HG03060 (cell line): ENCODE results near the gene FOXK2.
A peak's percentile ranks its signal among the peaks of the same experiment; 100 is the strongest.

Experiments used
- ATAC-seq: cut with Tn5 transposase; IDR thresholded peaks from one replicate; pipeline ENCODE4 v1.9.1; 2021; ENCODE audit warnings: low read depth, moderate number of reproducible peaks; ENCODE audit not compliant: unreplicated experiment

The FOXK2 gene

DNA sequence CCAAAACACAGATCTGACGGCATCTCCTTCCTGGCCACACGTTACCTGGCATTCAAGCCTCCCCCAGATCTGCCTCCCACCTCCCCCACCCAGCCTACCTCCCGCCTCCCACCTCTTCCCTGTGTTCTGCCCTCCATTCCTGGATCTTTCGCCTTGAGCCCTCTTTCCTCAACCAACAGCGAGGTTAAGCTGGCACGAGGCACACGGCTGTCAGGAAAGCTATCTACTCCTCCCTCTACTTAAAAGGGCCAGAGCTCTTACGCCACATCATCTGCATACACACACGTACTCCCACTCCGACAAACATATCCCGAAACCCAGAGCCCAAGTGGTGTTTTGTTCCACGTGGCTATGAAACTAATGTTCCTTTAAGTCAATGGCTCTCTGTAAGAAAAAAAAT is 110.7 kb downstream of the FOXK2 start:
- no peak for ATAC-seq

DNA sequence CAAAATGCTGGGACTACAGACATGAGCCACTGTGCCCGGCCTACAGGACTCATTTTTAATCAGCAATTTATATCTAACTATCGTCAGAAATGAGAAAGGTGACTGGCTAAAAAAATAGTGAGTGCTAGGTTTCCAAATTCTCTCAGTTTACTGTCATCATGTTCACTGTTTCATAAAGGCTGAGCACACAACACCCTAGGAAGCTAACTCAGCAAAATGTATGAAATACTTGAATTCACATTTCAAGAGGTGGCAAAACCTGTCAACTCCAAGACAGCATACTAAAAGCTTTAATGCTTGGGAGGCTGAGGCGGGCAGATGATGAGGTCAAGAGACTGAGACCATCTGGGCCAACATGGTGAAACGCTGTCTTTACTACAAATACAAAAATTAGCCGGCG is 112.0 kb downstream of the FOXK2 start:
- no peak for ATAC-seq

GRCh38 chr17:82632451-82632850 is 112.9 kb downstream of the FOXK2 start:
- no peak for ATAC-seq

GRCh38 chr17:82633343-82633742 is 113.8 kb downstream of the FOXK2 start:
- ATAC-seq = no peak

DNA sequence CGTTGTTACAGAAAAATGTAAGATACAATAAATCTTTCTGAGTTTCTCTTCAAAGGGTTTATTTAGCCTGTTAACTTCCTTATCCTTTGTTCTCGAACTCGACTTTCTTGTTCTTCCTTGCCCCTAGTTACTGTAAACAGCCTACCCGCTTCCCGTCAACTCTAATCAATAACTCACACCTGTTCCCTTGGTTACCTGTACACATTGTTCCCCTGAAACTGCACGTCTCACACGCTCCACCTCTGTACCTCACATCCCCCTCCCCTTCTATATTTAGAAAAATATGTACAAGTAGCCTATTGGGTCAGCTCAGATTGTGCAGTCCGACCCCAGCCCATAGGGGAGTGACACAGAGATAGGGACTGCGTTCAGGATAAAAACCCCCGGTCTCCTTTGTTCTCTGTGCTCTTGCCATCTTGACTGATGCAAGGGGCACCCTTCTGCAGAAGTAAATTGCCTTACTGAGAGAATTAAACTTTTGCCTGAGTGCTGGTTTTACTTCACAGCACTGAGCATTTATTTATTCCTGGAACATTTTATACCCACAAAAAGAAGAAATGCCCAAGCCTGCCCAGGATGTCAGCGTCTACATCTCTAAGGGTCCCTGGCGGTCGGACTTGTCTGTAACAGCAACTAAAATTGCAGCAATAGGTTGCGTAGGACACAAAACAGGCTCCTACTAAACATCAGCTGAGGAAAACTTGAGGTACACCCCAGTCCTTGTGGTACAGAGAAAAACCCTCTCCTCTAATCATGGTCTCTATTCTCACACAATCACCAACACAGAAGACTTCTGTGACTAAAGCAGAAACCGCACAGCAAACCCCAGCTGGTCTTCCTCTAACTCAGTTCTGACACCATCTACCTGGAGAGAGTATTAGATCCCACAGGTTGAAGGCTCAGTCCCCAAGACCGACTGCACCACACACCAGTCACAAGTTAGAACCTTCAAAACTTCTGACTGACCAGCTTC is 117.4 kb downstream of the FOXK2 start:
- ATAC-seq = no peak

- ATAC-seq = no peak
Measured at GRCh38 chr17:82638183-82638773, 118.7 kb downstream of the FOXK2 start.

DNA sequence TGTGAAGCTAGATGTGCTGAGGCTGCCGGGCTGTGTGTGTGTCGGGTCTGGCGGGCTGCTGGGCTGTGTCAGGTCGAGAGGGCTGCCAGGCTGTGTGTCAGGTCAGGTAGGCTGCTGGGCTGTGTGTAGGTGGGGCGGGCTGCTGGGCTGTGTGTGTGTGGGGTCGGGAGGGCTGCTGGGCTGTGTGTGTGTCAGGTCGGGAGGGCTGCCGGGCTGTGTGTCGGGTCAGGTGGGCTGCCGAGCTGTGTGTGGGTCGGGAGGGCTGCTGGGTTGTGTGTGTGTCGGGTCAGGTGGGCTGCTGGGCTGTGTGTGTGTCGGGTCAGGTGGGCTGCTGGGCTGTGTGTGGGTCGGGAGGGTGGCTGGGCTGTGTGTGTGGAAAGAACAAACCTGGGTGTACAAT is 120.1 kb downstream of the FOXK2 start:
- no peak for ATAC-seq

DNA sequence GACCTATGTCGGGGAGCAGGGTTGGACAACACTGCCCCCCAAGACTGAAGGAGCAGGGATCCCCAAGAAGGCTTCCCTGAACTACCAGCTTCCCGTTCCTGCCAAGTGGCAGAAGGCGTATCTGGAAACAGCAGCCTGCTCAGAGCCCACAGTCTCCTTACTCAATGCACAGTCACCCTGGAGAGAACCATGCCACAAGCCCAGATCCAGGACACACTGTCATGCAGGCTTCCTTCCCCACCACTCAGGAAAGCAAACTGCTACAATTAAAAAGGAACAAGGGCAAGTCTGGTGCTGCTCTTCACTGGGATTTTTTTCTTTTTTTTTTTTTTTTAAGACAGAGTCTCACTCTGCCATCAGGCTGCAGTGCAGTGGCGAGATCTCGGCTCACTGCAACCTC is 120.5 kb downstream of the FOXK2 start:
- ATAC-seq = no peak

DNA sequence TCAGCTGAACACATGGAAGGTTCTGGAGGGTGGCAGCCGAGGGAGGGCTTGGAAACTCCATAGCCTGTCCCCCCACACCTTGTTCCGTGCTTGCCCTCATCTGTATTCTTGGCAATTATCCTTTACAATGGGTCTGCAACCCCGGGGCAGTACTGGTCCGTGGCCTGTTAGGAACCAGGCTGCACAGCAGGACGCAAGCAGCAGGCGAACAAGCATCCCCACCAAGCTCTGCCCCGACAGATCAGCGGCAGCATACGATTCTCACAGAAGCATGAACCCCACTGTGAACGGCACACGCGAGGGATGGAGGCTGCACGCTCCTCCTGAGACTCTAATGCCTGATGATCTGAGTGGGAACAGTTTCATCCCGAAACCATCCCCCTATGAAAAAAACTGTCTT is 122.5 kb downstream of the FOXK2 start:
- ATAC-seq = no peak

DNA sequence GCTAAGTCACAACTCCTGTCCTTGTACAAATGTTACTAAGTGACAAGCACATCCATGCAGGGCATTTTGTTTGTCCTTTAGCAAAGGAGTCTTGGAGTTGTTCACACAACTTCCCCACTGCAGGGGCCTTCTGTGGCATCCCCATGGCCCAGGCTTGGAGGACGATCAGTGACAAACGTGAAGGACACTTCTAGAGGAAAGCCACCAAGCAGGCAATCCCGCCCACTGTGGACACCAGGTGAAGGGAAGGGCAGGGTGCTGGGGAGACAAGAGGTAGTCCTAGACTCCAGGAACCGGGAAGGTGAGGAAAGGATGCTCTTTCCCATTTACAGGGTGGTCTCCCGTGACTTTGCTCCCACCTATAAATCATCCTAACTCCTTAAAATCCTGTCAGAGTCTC is 124.6 kb downstream of the FOXK2 start:
- ATAC-seq = no peak

DNA sequence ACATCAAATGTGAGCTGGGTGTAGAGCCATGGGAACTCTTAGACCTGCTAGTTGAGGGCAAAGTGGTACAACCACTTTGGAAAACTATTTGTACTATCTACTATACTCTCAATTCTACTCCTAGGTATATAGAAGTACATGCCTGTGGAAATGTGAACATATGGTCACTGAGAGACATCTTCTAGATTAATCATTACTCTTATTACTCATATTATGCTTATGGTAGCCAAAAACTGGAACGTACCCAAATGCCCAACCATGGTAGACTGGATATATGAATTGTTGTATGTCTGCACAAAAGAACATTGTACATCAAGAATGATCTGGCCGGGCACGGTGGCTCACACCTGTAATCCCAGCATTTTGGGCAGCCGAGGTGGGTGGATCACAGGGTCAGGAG is 126.0 kb downstream of the FOXK2 start:
- no peak for ATAC-seq

GRCh38 chr17:82647593-82648164 is 128.1 kb downstream of the FOXK2 start:
- peak; percentile 18 for ATAC-seq

- ATAC-seq = peak; percentile 60
Measured at GRCh38 chr17:82648165-82648668, 128.7 kb downstream of the FOXK2 start, which contains the start of gene WDR45B. TSS of gene WDR45B (minus strand) at chr17:82648444. CDS start at chr17:82648340, 104 bp downstream.

DNA sequence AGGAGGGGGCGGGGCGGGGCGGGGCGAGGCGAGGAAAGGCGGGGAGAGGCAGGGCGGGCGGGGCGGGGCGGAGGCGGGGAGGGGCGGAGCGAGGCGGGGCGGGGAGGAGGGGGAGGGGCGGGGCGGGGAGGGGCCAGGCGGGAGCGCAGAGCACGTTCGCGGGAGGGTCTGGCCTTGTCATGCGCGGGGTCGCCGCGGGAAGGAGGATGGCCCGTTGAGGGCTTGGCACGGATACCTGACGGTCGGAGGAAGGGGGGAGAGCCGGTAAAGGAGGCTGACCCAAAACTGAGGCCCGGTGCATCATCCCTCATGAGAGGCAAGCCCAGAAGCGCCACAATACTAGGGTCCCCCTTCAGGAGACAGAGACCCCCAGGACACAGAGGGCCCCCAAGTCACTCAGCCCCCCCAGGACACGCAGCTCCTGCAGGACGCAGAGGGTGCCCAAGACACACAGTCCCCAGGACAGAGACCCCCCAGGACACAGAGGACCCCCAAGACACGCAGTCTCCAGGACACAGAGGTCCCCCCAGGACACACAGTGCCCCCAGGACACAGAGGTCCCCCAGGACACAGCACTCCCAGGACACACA is 129.3 kb downstream of the FOXK2 start:
- no peak for ATAC-seq

DNA sequence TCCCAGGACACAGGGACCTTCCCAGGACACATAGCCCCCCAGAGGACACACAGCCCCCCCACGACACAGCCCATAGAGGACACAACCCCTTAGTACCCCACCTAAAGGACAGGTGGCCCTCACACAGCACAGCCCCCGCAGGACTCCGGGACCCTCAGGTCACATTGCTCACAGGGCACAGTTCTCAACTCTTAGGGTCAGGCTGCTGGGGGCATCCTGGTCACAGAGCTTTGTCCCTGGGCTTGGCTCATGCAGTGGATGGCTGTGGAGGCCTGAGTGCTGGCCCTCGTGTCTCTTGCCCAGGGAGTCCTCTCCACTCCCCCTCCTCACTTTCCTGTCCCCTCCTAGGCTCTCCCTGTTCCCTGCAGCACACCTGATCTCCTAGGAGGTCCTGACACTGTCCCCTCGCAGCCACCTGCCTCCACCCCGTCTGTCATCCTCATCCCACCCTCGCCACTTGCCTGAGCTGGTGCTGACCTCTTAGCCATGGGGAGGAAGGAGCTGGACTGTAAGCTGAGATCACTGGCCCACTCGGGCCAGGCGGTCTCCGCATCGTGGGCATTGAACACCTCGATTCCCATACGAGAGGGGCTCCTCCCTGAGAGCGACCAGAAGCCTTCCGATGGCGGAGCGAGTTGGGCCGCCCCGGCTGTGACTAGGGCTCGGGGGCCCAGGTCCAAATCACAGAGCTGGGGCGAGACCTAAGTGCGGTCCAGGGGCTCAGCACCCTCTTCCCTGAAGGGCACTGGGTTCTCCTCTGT is 130.1 kb downstream of the FOXK2 start:
- ATAC-seq = no peak

- ATAC-seq = no peak
Measured at GRCh38 chr17:82650723-82651122, 131.2 kb downstream of the FOXK2 start.

GRCh38 chr17:82653651-82654528 is 134.4 kb downstream of the FOXK2 start:
- ATAC-seq = no peak
